Activated CD8-positive, alpha-beta T cell treated with anti-CD3 and anti-CD28 coated beads for 36 hours (primary cell): ENCODE results near the gene HEYL. TPM values are rescaled to one million over a fixed set of nuclear protein-coding genes. Genes with fewer than 3 reads are reported as not detected.
"Not testable (repeated sequence)": the region's sequence is repeated elsewhere in the genome, so short reads cannot be mapped to it uniquely, and the experiment has no call there.

Source experiments
- ATAC-seq: fragments of 200-7000 bp; cut with Tn5 transposase; one replicate; pipeline ENCODE4 v1.10.0; 2021; ENCODE audit warnings: mild to moderate bottlenecking, moderate library complexity
- CTCF ChIA-PET: fragments of 350-600 bp; sonication (Branson Sonifier 250); formaldehyde crosslinking; loops from one replicate; lab custom pipeline; 2021; ENCODE audit warnings: antibody characterized with exemption; lab: Charles Lee
- POLR2A ChIA-PET: fragments of 350-600 bp; sonication (Branson Sonifier 250); formaldehyde crosslinking; loops from one replicate; lab custom pipeline; 2021; ENCODE audit warnings: antibody characterized with exemption; lab: Charles Lee
- DNase-seq: peaks from one replicate; pipeline ENCODE4 v3.0.0-alpha.2; 2020
- H3K27ac Mint-ChIP-seq: one replicate; pipeline ENCODE4 v1.8.0; 2021; ENCODE audit warnings: mild to moderate bottlenecking, mixed read lengths
- H3K27me3 Mint-ChIP-seq: one replicate; pipeline ENCODE4 v1.8.0; 2021; ENCODE audit warnings: mixed read lengths
- H3K36me3 Mint-ChIP-seq: one replicate; pipeline ENCODE4 v1.8.0; 2021; ENCODE audit warnings: low read depth, mixed read lengths
- H3K4me1 Mint-ChIP-seq: one replicate; pipeline ENCODE4 v1.8.0; 2021; ENCODE audit warnings: low read depth, mixed read lengths
- H3K4me3 Mint-ChIP-seq: one replicate; pipeline ENCODE4 v1.8.0; 2021; ENCODE audit warnings: mild to moderate bottlenecking, moderate library complexity, mixed read lengths
- H3K9me3 Mint-ChIP-seq: one replicate; pipeline ENCODE4 v1.8.0; 2021; ENCODE audit warnings: mixed read lengths
- CTCF ChIP-seq: fragments of 200-600 bp; IDR thresholded peaks from one replicate; pipeline ENCODE4 v1.8.0; 2022; ENCODE audit warnings: antibody characterized with exemption, mild to moderate bottlenecking
- intact Hi-C: fragments of 100-400 bp; cut with micrococcal nuclease; formaldehyde crosslinking; loops from one replicate; pipeline ENCODE4 v1.10.0; 2022
- total RNA-seq, 2 experiments: library from RNA; stranded (reverse); gene quantifications; one replicate each; pipeline ENCODE4 v1.2.3, GENCODE V29; 2021

HEYL gene
- total RNA-seq, 2 experiments from 2014 or later: 0.07 TPM; not detected in 1

DNA sequence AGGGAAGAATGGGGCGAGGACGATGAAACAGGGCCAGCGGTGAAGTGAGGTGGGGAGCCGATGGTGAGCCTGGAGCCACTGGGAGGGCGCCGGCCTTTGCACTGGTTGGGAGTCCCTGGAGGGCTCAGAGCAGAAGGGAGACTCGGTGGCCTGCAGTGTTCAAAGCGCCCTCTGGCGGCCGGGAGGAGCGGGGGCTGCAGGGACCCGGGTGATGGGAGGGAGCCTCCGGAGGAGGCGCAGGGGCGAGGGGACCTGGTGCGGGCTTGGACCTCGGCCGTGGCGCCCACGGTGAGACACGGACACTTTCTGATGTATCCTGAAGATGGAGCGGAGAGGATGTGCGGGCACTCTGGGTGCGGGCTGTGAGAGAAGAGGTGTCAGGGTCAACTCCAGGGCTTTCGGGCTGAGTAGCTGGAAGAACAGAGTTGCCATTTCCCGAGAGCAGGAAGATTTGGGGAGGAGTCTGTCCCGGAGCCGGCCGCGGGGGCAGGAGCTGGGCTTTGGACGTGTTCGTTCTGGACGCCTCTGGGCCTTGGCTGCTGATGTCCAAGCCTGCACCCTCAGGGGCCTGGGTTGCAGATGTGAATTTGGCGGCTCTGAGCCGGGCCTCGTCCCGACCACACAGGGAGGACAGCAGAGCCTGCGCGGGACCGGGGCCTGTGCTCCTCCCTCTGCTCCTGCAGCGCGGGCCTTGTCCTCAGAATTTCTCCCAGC is 29.7 kb downstream of the HEYL start:
- H3K27ac Mint-ChIP-seq: no peak overlapping the region
- no peaks in the 10 kb centered on the region for H3K9me3 Mint-ChIP-seq
- ChIA-PET POLR2A (no interaction called here), CTCF (interaction anchor here (0.9 to 11.3 kb wide), 13 partner anchors 8 to 511 kb away, joined by 3 to 329 read pairs (median 4); partner anchors contain the start of gene HPCAL4)
- intact Hi-C loops: loop anchor here (5.0 kb wide), 2 partner anchors 113 to 188 kb away; no protein-coding TSS in a partner anchor
- peak; percentile 81 for DNase-seq
- TF ChIP-seq CTCF: peak; percentile 78
- H3K36me3 Mint-ChIP-seq: no peaks in the 10 kb centered on the region
- H3K4me3 Mint-ChIP-seq: no peak overlapping the region
- no peaks in the 10 kb centered on the region for H3K4me1 Mint-ChIP-seq
- peak; percentile 91 for ATAC-seq
- H3K27me3 Mint-ChIP-seq: peaks cover 9% of the 10 kb centered on the region

DNA sequence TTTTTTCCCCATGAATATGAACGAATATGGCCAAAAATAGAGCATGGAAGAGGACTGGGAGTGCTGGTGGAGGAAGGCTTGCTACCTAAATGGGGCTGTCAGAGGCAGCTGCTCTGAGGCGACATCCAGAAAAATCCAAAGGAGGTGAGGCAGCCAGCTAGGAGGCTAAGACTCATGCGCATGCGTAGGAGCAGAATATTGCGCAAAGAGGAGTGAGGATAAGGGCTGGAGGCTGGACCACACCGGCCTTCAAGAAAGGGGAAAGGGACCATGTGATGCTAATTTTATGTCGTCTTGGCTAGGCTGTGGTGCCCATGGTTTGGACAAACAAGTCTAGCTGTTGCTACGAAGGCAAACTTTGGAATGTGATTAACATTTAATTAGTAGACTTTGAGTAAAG is 30.5 kb downstream of the HEYL start:
- no peak for TF ChIP-seq CTCF
- POLR2A ChIA-PET: interaction anchor here (1.3 kb wide), 1 partner anchor 34 kb away, joined by 6 read pairs; no protein-coding TSS in a partner anchor
- Mint-ChIP-seq H3K4me3 (no peak overlapping the region), H3K4me1 (no peaks in the 10 kb centered on the region), H3K27ac (no peak overlapping the region), H3K36me3 (no peaks in the 10 kb centered on the region), H3K27me3 (peaks cover 11% of the 10 kb centered on the region), H3K9me3 (no peaks in the 10 kb centered on the region)
- DNase-seq (no peak), ATAC-seq (no peak)
- intact Hi-C loops: loop anchor here (5.0 kb wide), 2 partner anchors 113 to 188 kb away; no protein-coding TSS in a partner anchor
- CTCF ChIA-PET: interaction anchor here (0.6 to 11.3 kb wide), 13 partner anchors 31 to 510 kb away, joined by 3 to 329 read pairs (median 4); partner anchors contain the start of genes HEYL, HPCAL4 and NT5C1A

- ATAC-seq, H3K4me3 Mint-ChIP-seq, H3K27ac Mint-ChIP-seq, H3K4me1 Mint-ChIP-seq, H3K36me3 Mint-ChIP-seq, DNase-seq, intact Hi-C loops, H3K9me3 Mint-ChIP-seq: not testable (repeated sequence)
- peaks cover 11% of the 10 kb centered on the region for H3K27me3 Mint-ChIP-seq
- CTCF ChIA-PET: interaction anchor here (1.2 to 11.3 kb wide), 3 partner anchors 15 to 67 kb away, joined by 3 to 329 read pairs (median 3); no protein-coding TSS in a partner anchor
- POLR2A ChIA-PET: interaction anchor here (1.0 to 1.2 kb wide), 2 partner anchors 28 to 49 kb away, joined by 3 read pairs; no protein-coding TSS in a partner anchor
Observed at GRCh38 chr1:39603677-39604076, 35.8 kb downstream of the HEYL start.

GRCh38 chr1:39601667-39602255 is 37.7 kb downstream of the HEYL start:
- peaks cover 14% of the 10 kb centered on the region for H3K4me1 Mint-ChIP-seq
- ChIA-PET POLR2A (interaction anchor here (1.7 kb wide), 1 partner anchor 56 kb away, joined by 4 read pairs; no protein-coding TSS in a partner anchor), CTCF (interaction anchor here (1.1 to 2.6 kb wide), 3 partner anchors 9 to 197 kb away, joined by 3 to 20 read pairs (median 6); no protein-coding TSS in a partner anchor)
- H3K27me3 Mint-ChIP-seq: peaks cover 12% of the 10 kb centered on the region
- H3K27ac Mint-ChIP-seq, intact Hi-C loops, H3K36me3 Mint-ChIP-seq, DNase-seq, ATAC-seq, H3K9me3 Mint-ChIP-seq, H3K4me3 Mint-ChIP-seq: not testable (repeated sequence)

GRCh38 chr1:39596163-39596562 is 43.3 kb downstream of the HEYL start:
- no peak overlapping the region for H3K27ac Mint-ChIP-seq
- H3K9me3 Mint-ChIP-seq: no peaks in the 10 kb centered on the region
- intact Hi-C loops: no loop called here
- no peak for DNase-seq
- H3K36me3 Mint-ChIP-seq: no peaks in the 10 kb centered on the region
- ATAC-seq: no peak
- H3K4me3 Mint-ChIP-seq: no peak overlapping the region
- H3K4me1 Mint-ChIP-seq: peaks cover 14% of the 10 kb centered on the region
- peaks cover 11% of the 10 kb centered on the region for H3K27me3 Mint-ChIP-seq
- ChIA-PET CTCF (interaction anchor here (0.8 to 3.2 kb wide), 3 partner anchors 57 to 124 kb away, joined by 3 to 9 read pairs (median 3); no protein-coding TSS in a partner anchor), POLR2A (interaction anchor here (1.4 kb wide), 1 partner anchor 21 kb away, joined by 3 read pairs; no protein-coding TSS in a partner anchor)
- TF ChIP-seq CTCF: no peak
